PC-9 (cell line): Measurements from ENCODE around the gene S100A6. TPM values are rescaled to one million over a fixed set of nuclear protein-coding genes. Genes with fewer than 3 reads are reported as not detected.
A peak's percentile ranks its signal among the peaks of the same experiment; 100 is the strongest.

Source experiments
- BruUV-seq: library from RNA; stranded (reverse); fragments of 400-500 nt; replicated peaks from 2 replicates; lab custom pipeline; 2021; lab: Mats Ljungman, UMichigan
- CTCF ChIA-PET: fragments of 300-600 bp; sonication (Branson Sonifier 250); formaldehyde crosslinking; loops from one replicate; lab custom pipeline; 2022; ENCODE audit warnings: antibody characterized with exemption; lab: Charles Lee
- POLR2A ChIA-PET: fragments of 300-600 bp; sonication (Branson Sonifier 250); formaldehyde crosslinking; loops from one replicate; lab custom pipeline; 2022; ENCODE audit warnings: antibody characterized with exemption; ENCODE audit not compliant: unreplicated experiment; lab: Charles Lee
- DNase-seq, 2 experiments: peaks; one replicate each; pipeline versions ENCODE4 v3.0.0 to v3.0.0-alpha.2; 2015 to 2022; ENCODE audit warnings: mixed read lengths in 1 of 2
- H2AFZ ChIP-seq: fragments of 200-600 bp; sonication (generic); 2 replicates; pipeline ENCODE4 v1.8.1; 2017; ENCODE audit warnings: antibody characterized with exemption
- H3F3A ChIP-seq: fragments of 200-600 bp; sonication (generic); 2 replicates; pipeline ENCODE4 v1.8.1; 2017; ENCODE audit warnings: antibody characterized with exemption, mild to moderate bottlenecking, low read depth; ENCODE audit not compliant: insufficient read depth
- H3K27ac ChIP-seq: fragments of 200-600 bp; sonication (generic); 2 replicates; pipeline ENCODE4 v1.6.1; 2016; ENCODE audit warnings: mixed run types
- H3K27me3 ChIP-seq: fragments of 200-600 bp; sonication (generic); 2 replicates; pipeline ENCODE4 v1.6.1; 2016; ENCODE audit warnings: low read depth, mixed run types; ENCODE audit not compliant: insufficient read depth
- H3K36me3 ChIP-seq: fragments of 200-600 bp; sonication (generic); 2 replicates; pipeline ENCODE4 v1.6.1; 2016; ENCODE audit warnings: low read depth, mixed run types
- H3K4me1 ChIP-seq: fragments of 200-600 bp; sonication (generic); replicated peaks from 2 replicates; pipeline ENCODE4 v1.6.1; 2016; ENCODE audit warnings: mixed run types; ENCODE audit not compliant: insufficient read depth
- H3K4me2 ChIP-seq: fragments of 200-600 bp; sonication (generic); 2 replicates; pipeline ENCODE4 v1.6.1; 2017; ENCODE audit warnings: mixed run types
- H3K4me3 ChIP-seq: fragments of 200-600 bp; sonication (generic); 2 replicates; pipeline ENCODE4 v1.6.1; 2016; ENCODE audit warnings: mixed run types
- H3K79me2 ChIP-seq: fragments of 200-600 bp; sonication (generic); 2 replicates; pipeline ENCODE4 v1.6.1; 2017; ENCODE audit warnings: low read depth, mixed run types
- H3K9me2 ChIP-seq: fragments of 200-600 bp; sonication (generic); 2 replicates; pipeline ENCODE4 v1.8.1; 2017; ENCODE audit warnings: mild to moderate bottlenecking; ENCODE audit not compliant: insufficient read depth
- H3K9me3 ChIP-seq: fragments of 200-600 bp; sonication (generic); 2 replicates; pipeline ENCODE4 v1.8.1; 2016; ENCODE audit warnings: low read depth; ENCODE audit not compliant: insufficient read depth
- H4K20me1 ChIP-seq: fragments of 200-600 bp; sonication (generic); 2 replicates; pipeline ENCODE4 v1.8.1; 2017; ENCODE audit not compliant: insufficient read depth
- EZH2 ChIP-seq: fragments of 200-600 bp; sonication (generic); IDR thresholded peaks from 2 replicates; pipeline ENCODE4 v1.8.0; 2017; ENCODE audit warnings: antibody characterized with exemption, low read depth
- intact Hi-C: fragments of 100-400 bp; cut with micrococcal nuclease; formaldehyde crosslinking; loops from one replicate; pipeline ENCODE4 v1.10.0; 2022; ENCODE audit not compliant: unreplicated experiment
- total RNA-seq: library from RNA; stranded (reverse); gene quantifications from 2 replicates; pipeline ENCODE4 v1.2.3, GENCODE V29; 2021
- TF ChIP-seq, protein P1 (sequence below): fragments of 200-600 bp; sonication (generic); conservative IDR thresholded peaks from 2 replicates; pipeline ENCODE4 v1.6.1; 2017; ENCODE audit warnings: mixed run types, antibody characterized with exemption, mild to moderate bottlenecking, moderate library complexity

S100A6 gene
- total RNA-seq, 1 experiment from 2014 or later = 994 TPM

GRCh38 chr1:153533689-153534201, 2.0 kb downstream of the S100A6 start:
- Histone ChIP-seq H3F3A (peaks cover 69% of the 10 kb centered on the region), H3K36me3 (peaks cover 11% of the 10 kb centered on the region), H3K9me3 (no peaks in the 10 kb centered on the region), H3K27ac (peak overlapping the region; percentile 81), H3K4me2 (peak overlapping the region; percentile 97), H3K4me3 (peak overlapping the region; percentile 85), H4K20me1 (peaks cover 10% of the 10 kb centered on the region), H2AFZ (no peak overlapping the region), H3K4me1 (peaks cover 52% of the 10 kb centered on the region), H3K79me2 (peaks cover 21% of the 10 kb centered on the region), H3K27me3 (no peaks in the 10 kb centered on the region), H3K9me2 (no peaks in the 10 kb centered on the region)
- intact Hi-C loops = loop anchor here (1.0 to 10.0 kb wide), 5 partner anchors 17 to 431 kb away; partner anchors contain the start of genes CREB3L4, S100A13 and SLC39A1
- TF ChIP-seq EZH2 = no peak
- TF ChIP-seq, protein P1, sequence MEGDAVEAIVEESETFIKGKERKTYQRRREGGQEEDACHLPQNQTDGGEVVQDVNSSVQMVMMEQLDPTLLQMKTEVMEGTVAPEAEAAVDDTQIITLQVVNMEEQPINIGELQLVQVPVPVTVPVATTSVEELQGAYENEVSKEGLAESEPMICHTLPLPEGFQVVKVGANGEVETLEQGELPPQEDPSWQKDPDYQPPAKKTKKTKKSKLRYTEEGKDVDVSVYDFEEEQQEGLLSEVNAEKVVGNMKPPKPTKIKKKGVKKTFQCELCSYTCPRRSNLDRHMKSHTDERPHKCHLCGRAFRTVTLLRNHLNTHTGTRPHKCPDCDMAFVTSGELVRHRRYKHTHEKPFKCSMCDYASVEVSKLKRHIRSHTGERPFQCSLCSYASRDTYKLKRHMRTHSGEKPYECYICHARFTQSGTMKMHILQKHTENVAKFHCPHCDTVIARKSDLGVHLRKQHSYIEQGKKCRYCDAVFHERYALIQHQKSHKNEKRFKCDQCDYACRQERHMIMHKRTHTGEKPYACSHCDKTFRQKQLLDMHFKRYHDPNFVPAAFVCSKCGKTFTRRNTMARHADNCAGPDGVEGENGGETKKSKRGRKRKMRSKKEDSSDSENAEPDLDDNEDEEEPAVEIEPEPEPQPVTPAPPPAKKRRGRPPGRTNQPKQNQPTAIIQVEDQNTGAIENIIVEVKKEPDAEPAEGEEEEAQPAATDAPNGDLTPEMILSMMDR = no peak
- no TSS peak for BruUV-seq
- ChIA-PET POLR2A (interaction anchor here (0.6 to 2.5 kb wide), 3 partner anchors 33 to 100 kb away, joined by 4 to 15 read pairs (median 7); partner anchors contain the start of gene CHTOP), CTCF (interaction anchor here (0.5 to 2.5 kb wide), 6 partner anchors 12 to 81 kb away, joined by 3 to 20 read pairs (median 6); no protein-coding TSS in a partner anchor)
- peak; percentile 73 to 88 for DNase-seq

DNA sequence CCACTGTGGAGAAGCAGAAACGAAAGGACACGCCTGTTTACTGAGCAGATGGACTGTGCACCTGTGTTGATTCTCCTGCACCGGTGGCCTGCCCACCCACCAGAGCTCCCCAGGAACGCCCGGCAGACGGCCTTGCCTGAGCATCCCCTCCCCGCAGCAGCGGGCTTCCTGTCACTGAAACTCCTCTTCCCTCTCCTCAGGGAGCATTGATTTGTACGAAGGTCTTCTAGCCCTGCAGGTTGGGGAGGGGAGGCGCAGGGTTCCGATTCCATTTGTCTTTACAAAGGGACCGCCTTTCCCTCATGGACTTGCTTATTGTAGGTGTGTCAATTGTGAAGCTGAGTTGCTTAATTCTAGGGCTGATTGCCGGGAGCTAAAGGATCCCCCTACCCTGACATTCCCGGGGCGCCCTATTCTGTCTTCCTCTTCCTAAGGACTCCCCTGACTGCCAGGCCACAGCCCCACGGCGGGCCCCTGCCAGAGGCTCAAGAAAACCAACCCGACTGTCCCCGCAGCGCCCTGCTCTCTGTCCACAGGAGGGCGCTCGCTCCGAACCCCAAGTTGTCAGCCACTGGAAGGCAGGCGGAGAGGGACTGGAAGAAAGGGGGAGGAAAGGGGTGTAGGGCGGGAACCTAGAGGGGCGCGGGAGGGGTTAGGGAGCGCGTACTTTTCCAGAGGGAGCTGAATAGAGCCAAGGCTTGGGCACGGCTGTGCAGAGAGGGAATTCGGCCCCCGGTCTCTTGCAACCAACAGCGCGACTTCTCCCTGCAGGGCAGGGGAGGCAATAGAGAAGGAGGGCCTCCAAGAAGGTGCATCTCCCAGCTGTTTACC, 2.8 kb downstream of the S100A6 start:
- Histone ChIP-seq H3K27ac (peak overlapping the region; percentile 81), H3K4me3 (peak overlapping the region; percentile 85; the same call in 1 of the 2 replicates), H3K9me3 (no peaks in the 10 kb centered on the region), H3K27me3 (no peaks in the 10 kb centered on the region), H3K9me2 (no peaks in the 10 kb centered on the region), H2AFZ (no peak overlapping the region), H3F3A (peaks cover 62% of the 10 kb centered on the region), H3K36me3 (peaks cover 11% of the 10 kb centered on the region), H4K20me1 (peaks cover 10% of the 10 kb centered on the region), H3K79me2 (peaks cover 21% of the 10 kb centered on the region), H3K4me2 (peak overlapping the region; percentile 97), H3K4me1 (peaks cover 44% of the 10 kb centered on the region)
- DNase-seq = peak; percentile 53 to 85
- intact Hi-C loops = loop anchor here (1.0 to 10.0 kb wide), 5 partner anchors 17 to 432 kb away; partner anchors contain the start of genes CREB3L4, S100A13 and SLC39A1
- ChIA-PET POLR2A (interaction anchor here (0.6 to 2.5 kb wide), 5 partner anchors 17 to 101 kb away, joined by 4 to 18 read pairs (median 7); partner anchors contain the start of gene CHTOP), CTCF (interaction anchor here (0.5 to 2.5 kb wide), 7 partner anchors 11 to 1717 kb away, joined by 3 to 20 read pairs (median 4); no protein-coding TSS in a partner anchor)
- TF ChIP-seq, protein P1 = peak; percentile 90
- no peak for TF ChIP-seq EZH2
- BruUV-seq = no TSS peak

GRCh38 chr1:153532181-153532580, 3.6 kb downstream of the S100A6 start:
- no TSS peak for BruUV-seq
- ChIA-PET POLR2A (interaction anchor here (0.5 to 2.5 kb wide), 7 partner anchors 11 to 587 kb away, joined by 3 to 18 read pairs (median 5); no protein-coding TSS in a partner anchor), CTCF (interaction anchor here (0.7 to 2.5 kb wide), 3 partner anchors 17 to 36 kb away, joined by 6 to 20 read pairs (median 13); no protein-coding TSS in a partner anchor)
- peaks cover 57% of the 10 kb centered on the region for H3F3A ChIP-seq
- intact Hi-C loops = loop anchor here (2.0 to 10.0 kb wide), 2 partner anchors 95 to 433 kb away; partner anchors contain the start of genes CREB3L4, S100A13 and SLC39A1
- no peak for DNase-seq
- peaks cover 11% of the 10 kb centered on the region for H3K36me3 ChIP-seq
- H2AFZ ChIP-seq = no peak overlapping the region
- H3K4me2 ChIP-seq = peak overlapping the region; percentile 97; the same call in 1 of the 2 replicates
- H3K27ac ChIP-seq = no peak overlapping the region
- H3K27me3 ChIP-seq = no peaks in the 10 kb centered on the region
- peaks cover 40% of the 10 kb centered on the region for H3K4me1 ChIP-seq
- H3K9me3 ChIP-seq = no peaks in the 10 kb centered on the region
- no peaks in the 10 kb centered on the region for H3K9me2 ChIP-seq
- no peak overlapping the region for H3K4me3 ChIP-seq
- peaks cover 21% of the 10 kb centered on the region for H3K79me2 ChIP-seq
- peaks cover 10% of the 10 kb centered on the region for H4K20me1 ChIP-seq
- TF ChIP-seq, protein P1 = no peak
- TF ChIP-seq EZH2 = no peak
